IMR-90 (cell line): ENCODE measurements around the gene ACTN1.

Source experiments
- CHD1 ChIP-seq: IDR thresholded peaks from 2 replicates; pipeline ENCODE4 v1.6.1; 2012; ENCODE audit warnings: low read depth, low read length, improper control_type of control experiment
- NFE2L2 ChIP-seq: fragments of 150-350 bp; IDR thresholded peaks from 2 replicates; pipeline ENCODE4 v1.6.1; 2016; ENCODE audit warnings: low read depth, mild to moderate bottlenecking, low read length
- POLR2A ChIP-seq: IDR thresholded peaks from 2 replicates; pipeline ENCODE4 v1.6.1; 2012; ENCODE audit warnings: mild to moderate bottlenecking, low read depth, low read length
- RAD21 ChIP-seq: IDR thresholded peaks from 2 replicates; pipeline ENCODE4 v1.6.1; 2012; ENCODE audit warnings: low read length, improper control_type of control experiment
- SMC3 ChIP-seq: fragments of 150-350 bp; IDR thresholded peaks from 2 replicates; pipeline ENCODE4 v1.6.1; 2016; ENCODE audit warnings: low read depth, mild to moderate bottlenecking, antibody characterized with exemption, low read length, moderate library complexity
- TF ChIP-seq, protein P1 (sequence below): conservative IDR thresholded peaks from 2 replicates; pipeline ENCODE4 v1.5.1; 2012; ENCODE audit warnings: mild to moderate bottlenecking, low read depth, low read length, improper control_type of control experiment

DNA sequence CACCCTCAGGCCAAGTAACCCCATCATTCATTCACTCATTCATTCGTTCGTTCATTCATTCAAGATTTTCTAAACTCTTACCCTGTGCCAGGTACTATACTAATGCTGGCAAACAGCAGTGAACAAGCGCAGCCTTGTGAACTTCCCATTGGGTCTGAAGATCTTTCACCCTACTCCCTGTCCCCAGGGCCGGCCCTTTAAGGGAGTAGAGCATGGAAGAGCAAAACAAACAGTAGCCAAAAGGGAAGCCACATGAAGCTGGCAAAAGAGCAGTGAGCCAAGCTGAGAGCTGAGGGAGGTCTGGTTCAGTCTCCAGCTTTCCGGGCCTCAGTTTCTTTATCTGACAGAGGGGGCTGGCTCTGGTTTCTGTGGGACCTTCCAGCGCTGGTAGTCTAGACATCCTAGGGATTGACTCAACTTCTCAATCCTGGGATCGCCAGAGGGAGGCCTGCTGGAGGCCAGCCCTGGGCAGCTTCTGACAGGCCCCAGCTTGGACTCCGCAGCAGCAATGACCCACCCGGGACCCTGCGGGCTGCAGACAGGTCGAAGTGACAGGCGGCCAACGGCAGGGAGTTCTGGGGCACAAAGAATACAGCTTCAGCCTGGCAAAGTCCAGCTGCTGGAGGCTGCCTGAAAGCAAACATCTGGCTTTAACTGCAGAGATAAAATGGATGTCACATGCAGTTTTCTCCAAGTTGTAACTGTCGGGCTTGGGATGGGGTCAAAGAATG is 27.1 kb downstream of the ACTN1 start:
- TF ChIP-seq, protein P1, sequence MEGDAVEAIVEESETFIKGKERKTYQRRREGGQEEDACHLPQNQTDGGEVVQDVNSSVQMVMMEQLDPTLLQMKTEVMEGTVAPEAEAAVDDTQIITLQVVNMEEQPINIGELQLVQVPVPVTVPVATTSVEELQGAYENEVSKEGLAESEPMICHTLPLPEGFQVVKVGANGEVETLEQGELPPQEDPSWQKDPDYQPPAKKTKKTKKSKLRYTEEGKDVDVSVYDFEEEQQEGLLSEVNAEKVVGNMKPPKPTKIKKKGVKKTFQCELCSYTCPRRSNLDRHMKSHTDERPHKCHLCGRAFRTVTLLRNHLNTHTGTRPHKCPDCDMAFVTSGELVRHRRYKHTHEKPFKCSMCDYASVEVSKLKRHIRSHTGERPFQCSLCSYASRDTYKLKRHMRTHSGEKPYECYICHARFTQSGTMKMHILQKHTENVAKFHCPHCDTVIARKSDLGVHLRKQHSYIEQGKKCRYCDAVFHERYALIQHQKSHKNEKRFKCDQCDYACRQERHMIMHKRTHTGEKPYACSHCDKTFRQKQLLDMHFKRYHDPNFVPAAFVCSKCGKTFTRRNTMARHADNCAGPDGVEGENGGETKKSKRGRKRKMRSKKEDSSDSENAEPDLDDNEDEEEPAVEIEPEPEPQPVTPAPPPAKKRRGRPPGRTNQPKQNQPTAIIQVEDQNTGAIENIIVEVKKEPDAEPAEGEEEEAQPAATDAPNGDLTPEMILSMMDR: no peak
- TF ChIP-seq POLR2A (no peak), RAD21 (no peak), NFE2L2 (no peak), CHD1 (no peak), SMC3 (no peak)
